ENCODE measurements around the gene HDAC4. TPM values are rescaled to one million over a fixed set of nuclear protein-coding genes. Genes with fewer than 3 reads are reported as not detected.

HDAC4 gene
- total RNA-seq, 4 donors from 2014 or later: 68.0 to 123 (median 86.5) TPM

DNA sequence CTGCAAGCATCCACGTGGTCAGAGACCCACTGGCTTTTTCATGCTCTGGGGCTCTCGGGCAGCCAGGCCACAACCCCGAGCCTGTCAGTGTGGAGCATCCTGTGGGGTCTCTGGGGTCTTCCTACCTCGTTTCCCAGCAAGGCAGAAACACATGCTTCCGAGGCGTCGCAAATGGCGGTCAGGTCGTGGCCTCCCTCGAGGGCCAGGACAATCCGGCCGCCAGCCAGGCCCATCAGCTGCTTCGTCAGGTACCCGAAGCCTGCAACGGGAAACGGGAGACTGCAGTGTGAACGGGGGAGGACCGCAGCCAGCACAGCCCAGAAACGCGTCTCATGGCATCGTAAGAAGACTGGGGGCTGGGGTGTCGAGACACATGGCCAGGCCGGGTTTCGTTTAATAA is 334.2 kb downstream of the HDAC4 start:
- H3K9me3 ChIP-seq: no peaks in the 10 kb centered on the region
- no peaks in the 10 kb centered on the region for H3K27me3 ChIP-seq
- H3K4me3 ChIP-seq: no peak overlapping the region
- DNase-seq (ENCODE audit: low spot score in 2 of 2): no peak
- TF ChIP-seq POLR2A (IDR thresholded peaks at IDR 0.05): no peak
- TF ChIP-seq EP300 (IDR thresholded peaks at IDR 0.05): no peak
- TF ChIP-seq, protein P1, sequence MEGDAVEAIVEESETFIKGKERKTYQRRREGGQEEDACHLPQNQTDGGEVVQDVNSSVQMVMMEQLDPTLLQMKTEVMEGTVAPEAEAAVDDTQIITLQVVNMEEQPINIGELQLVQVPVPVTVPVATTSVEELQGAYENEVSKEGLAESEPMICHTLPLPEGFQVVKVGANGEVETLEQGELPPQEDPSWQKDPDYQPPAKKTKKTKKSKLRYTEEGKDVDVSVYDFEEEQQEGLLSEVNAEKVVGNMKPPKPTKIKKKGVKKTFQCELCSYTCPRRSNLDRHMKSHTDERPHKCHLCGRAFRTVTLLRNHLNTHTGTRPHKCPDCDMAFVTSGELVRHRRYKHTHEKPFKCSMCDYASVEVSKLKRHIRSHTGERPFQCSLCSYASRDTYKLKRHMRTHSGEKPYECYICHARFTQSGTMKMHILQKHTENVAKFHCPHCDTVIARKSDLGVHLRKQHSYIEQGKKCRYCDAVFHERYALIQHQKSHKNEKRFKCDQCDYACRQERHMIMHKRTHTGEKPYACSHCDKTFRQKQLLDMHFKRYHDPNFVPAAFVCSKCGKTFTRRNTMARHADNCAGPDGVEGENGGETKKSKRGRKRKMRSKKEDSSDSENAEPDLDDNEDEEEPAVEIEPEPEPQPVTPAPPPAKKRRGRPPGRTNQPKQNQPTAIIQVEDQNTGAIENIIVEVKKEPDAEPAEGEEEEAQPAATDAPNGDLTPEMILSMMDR (IDR thresholded peaks at IDR 0.05): no peak
- peaks cover 4 to 86% (median 11%) of the 10 kb centered on the region in 3 donors for H3K36me3 ChIP-seq
- no peak overlapping the region for H3K27ac ChIP-seq
- H3K4me1 ChIP-seq: no peaks in the 10 kb centered on the region
- 88 to 95% methylated on average over 22 of the region's 24 CpGs for WGBS, 2 donors

DNA sequence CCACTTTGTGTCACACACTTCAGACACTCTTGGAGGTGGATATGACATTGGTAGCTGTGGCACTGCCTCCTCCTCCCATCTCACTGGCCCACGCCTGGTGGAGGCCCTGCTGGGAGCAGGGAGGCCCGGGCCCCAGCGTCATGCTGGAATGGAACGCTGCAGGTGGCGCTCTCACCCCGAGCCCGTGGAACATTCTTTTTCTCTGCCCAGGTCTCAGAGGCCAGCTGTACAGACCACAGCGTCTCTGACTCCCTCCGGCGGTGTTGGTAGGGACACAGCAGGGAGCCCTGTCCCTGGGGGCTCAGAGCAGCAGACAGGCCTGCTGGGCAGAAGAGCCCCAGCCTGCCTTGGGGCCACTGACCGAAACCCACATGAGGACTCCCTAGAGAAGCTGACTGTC is 334.9 kb downstream of the HDAC4 start:
- Histone ChIP-seq H3K4me3 (no peak overlapping the region), H3K9me3 (no peaks in the 10 kb centered on the region), H3K36me3 (peaks cover 4 to 86% (median 6%) of the 10 kb centered on the region in 3 donors), H3K4me1 (no peaks in the 10 kb centered on the region), H3K27ac (no peak overlapping the region), H3K27me3 (no peaks in the 10 kb centered on the region)
- DNase-seq (ENCODE audit: low spot score in 2 of 2): no peak
- WGBS, 2 donors: 84 to 86% methylated on average over 10 to 11 of the region's 11 CpGs
- TF ChIP-seq EP300 (IDR thresholded peaks at IDR 0.05) (no peak), POLR2A (IDR thresholded peaks at IDR 0.05) (no peak)
- TF ChIP-seq, protein P1 (IDR thresholded peaks at IDR 0.05): no peak

- 78 to 94% methylated on average over 6 to 8 of the region's 11 CpGs for WGBS, 2 donors
- Histone ChIP-seq H3K9me3 (no peaks in the 10 kb centered on the region), H3K27me3 (no peaks in the 10 kb centered on the region), H3K27ac (no peak overlapping the region), H3K4me3 (no peak overlapping the region), H3K36me3 (peaks cover 4 to 86% (median 6%) of the 10 kb centered on the region in 3 donors), H3K4me1 (no peaks in the 10 kb centered on the region)
- TF ChIP-seq EP300 (IDR thresholded peaks at IDR 0.05): no peak
- no peak for TF ChIP-seq POLR2A (IDR thresholded peaks at IDR 0.05)
- TF ChIP-seq, protein P1 (IDR thresholded peaks at IDR 0.05): no peak
- DNase-seq (ENCODE audit: low spot score in 2 of 2): no peak
Observed at GRCh38 chr2:239065537-239065936, 335.3 kb downstream of the HDAC4 start.

- DNase-seq (ENCODE audit: low spot score in 2 of 2): no peak
- TF ChIP-seq POLR2A (IDR thresholded peaks at IDR 0.05) (no peak), EP300 (IDR thresholded peaks at IDR 0.05) (no peak)
- TF ChIP-seq, protein P1 (IDR thresholded peaks at IDR 0.05): no peak
- H3K27me3 ChIP-seq: no peaks in the 10 kb centered on the region
- H3K9me3 ChIP-seq: no peaks in the 10 kb centered on the region
- peaks cover 4 to 86% (median 6%) of the 10 kb centered on the region in 3 donors for H3K36me3 ChIP-seq
- H3K4me1 ChIP-seq: no peaks in the 10 kb centered on the region
- no peak overlapping the region for H3K4me3 ChIP-seq
- 87 to 92% methylated on average over 16 to 20 of the region's 21 CpGs for WGBS, 2 donors
- no peak overlapping the region for H3K27ac ChIP-seq
Observed at GRCh38 chr2:239064891-239065290, 335.9 kb downstream of the HDAC4 start.

DNA sequence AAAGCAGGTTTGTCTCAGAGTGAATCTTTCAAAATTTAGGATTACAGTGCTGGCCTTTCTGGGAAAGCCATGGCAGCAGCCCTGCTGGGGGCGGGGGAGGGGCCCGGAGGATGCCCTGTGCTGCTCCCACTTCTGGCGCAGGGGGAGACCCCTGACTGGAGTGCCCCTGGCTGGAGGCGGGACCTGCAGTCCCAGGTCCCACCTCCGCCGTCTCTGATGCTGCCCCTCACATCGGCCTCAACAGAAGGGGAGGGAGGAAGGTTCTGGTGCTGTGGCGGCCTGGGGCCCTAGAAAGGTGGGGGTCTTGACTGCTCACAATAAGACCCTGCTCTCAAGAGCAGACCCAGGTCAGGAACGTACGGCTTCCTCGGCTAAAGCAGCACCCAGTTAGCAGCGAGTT is 336.6 kb downstream of the HDAC4 start:
- no peak overlapping the region for H3K27ac ChIP-seq
- WGBS, 2 donors: 85 to 87% methylated on average over 6 to 12 of the region's 12 CpGs
- TF ChIP-seq, protein P1 (IDR thresholded peaks at IDR 0.05): no peak
- TF ChIP-seq POLR2A (IDR thresholded peaks at IDR 0.05): no peak
- no peak for TF ChIP-seq EP300 (IDR thresholded peaks at IDR 0.05)

More for the DNA sequence above, 336.6 kb downstream of the HDAC4 start:
- no peaks in the 10 kb centered on the region for H3K27me3 ChIP-seq
- no peak overlapping the region for H3K4me3 ChIP-seq
- H3K9me3 ChIP-seq: no peaks in the 10 kb centered on the region
- no peak for DNase-seq (ENCODE audit: low spot score in 2 of 2)
- H3K36me3 ChIP-seq: peaks cover 4 to 91% (median 6%) of the 10 kb centered on the region in 3 donors
- no peaks in the 10 kb centered on the region for H3K4me1 ChIP-seq

Measured in tibial nerve (tissue), 4 donors.